Measurements from ENCODE around the gene ZNF408. TPM values are rescaled to one million over a fixed set of nuclear protein-coding genes. Genes with fewer than 3 reads are reported as not detected.
A peak's percentile ranks its signal among the peaks of the same experiment; 100 is the strongest.

The ZNF408 gene
- total and polyA plus RNA-seq, 2 of the 13 experiments (the other 11 are each of a cell fraction or from before 2014, with no cell fraction given): 11.2 to 12.5 TPM

DNA sequence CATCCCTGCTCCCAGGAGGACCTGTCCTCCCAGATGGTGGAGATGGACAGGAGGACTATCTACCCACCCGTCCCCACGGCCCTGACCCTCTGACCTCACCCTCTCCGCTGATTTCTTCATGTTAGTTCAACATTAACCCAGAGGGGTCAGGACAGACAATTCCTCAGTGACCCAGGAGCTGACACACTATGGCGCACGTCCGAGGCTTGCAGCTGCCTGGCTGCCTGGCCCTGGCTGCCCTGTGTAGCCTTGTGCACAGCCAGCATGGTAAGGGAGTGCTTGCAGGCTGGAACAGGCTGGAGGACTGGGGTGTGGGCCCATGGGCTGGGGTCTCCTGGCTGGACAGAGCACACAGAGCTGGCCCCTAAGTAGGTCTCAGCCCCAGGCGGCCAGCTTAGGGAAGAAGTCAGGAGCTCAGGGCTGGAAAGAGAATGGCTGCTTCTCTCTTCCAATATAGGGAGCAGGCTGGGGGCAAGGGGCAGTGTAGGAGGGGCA lies 18.3 kb downstream of the ZNF408 start, which contains the start of gene F2 (continued):
- TF ChIP-seq TAF15 (IDR thresholded peaks at IDR 0.05; ENCODE audit: low read depth, low read length, poor library complexity, severe bottlenecking) (no peak), ZNF235 (CRISPR knock-in tag; IDR thresholded peaks at IDR 0.05; ENCODE audit: borderline replicate concordance) (no peak), ZNF367 (CRISPR knock-in tag; IDR thresholded peaks at IDR 0.05; ENCODE audit: borderline replicate concordance) (no peak), ZNF577 (CRISPR knock-in tag; IDR thresholded peaks at IDR 0.05; ENCODE audit: borderline replicate concordance, low read depth) (no peak), FOXM1 (CRISPR knock-in tag; IDR thresholded peaks at IDR 0.05) (no peak), BRD4 (CRISPR knock-in tag; IDR thresholded peaks at IDR 0.05) (peak; percentile 100), SPEN (CRISPR knock-in tag; IDR thresholded peaks at IDR 0.05; ENCODE audit: low read depth) (peak; percentile 45; the same call in 1 of the 2 replicates), ZMYM4 (CRISPR knock-in tag; IDR thresholded peaks at IDR 0.05) (peak; percentile 58), ARNT (IDR thresholded peaks at IDR 0.05) (no peak), TCF12 (IDR thresholded peaks at IDR 0.05) (no peak), TCF12 (CRISPR knock-in tag; IDR thresholded peaks at IDR 0.05) (peak; percentile 84; the same call in 1 of the 2 replicates), ZNF891 (CRISPR knock-in tag; IDR thresholded peaks at IDR 0.05) (peak; percentile 81; the same call in 1 of the 2 replicates), ZNF589 (CRISPR knock-in tag; conservative IDR thresholded peaks at IDR 0.05) (0 out of 2 replicates have a peak, but pooled peaks have one; percentile 16), TAF1 (CRISPR knock-in tag; IDR thresholded peaks at IDR 0.05) (peak; percentile 98)
- TF ChIP-seq, protein P1, sequence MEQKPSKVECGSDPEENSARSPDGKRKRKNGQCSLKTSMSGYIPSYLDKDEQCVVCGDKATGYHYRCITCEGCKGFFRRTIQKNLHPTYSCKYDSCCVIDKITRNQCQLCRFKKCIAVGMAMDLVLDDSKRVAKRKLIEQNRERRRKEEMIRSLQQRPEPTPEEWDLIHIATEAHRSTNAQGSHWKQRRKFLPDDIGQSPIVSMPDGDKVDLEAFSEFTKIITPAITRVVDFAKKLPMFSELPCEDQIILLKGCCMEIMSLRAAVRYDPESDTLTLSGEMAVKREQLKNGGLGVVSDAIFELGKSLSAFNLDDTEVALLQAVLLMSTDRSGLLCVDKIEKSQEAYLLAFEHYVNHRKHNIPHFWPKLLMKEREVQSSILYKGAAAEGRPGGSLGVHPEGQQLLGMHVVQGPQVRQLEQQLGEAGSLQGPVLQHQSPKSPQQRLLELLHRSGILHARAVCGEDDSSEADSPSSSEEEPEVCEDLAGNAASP (CRISPR knock-in tag; IDR thresholded peaks at IDR 0.05; ENCODE audit: borderline replicate concordance): peak; percentile 96
- TF ChIP-seq, protein P2, sequence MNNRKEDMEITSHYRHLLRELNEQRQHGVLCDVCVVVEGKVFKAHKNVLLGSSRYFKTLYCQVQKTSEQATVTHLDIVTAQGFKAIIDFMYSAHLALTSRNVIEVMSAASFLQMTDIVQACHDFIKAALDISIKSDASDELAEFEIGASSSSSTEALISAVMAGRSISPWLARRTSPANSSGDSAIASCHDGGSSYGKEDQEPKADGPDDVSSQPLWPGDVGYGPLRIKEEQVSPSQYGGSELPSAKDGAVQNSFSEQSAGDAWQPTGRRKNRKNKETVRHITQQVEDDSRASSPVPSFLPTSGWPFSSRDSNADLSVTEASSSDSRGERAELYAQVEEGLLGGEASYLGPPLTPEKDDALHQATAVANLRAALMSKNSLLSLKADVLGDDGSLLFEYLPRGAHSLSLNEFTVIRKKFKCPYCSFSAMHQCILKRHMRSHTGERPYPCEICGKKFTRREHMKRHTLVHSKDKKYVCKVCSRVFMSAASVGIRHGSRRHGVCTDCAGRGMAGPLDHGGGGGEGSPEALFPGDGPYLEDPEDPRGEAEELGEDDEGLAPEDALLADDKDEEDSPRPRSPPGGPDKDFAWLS (CRISPR knock-in tag; IDR thresholded peaks at IDR 0.05; ENCODE audit: borderline replicate concordance): no peak
- TF ChIP-seq, protein P3, sequence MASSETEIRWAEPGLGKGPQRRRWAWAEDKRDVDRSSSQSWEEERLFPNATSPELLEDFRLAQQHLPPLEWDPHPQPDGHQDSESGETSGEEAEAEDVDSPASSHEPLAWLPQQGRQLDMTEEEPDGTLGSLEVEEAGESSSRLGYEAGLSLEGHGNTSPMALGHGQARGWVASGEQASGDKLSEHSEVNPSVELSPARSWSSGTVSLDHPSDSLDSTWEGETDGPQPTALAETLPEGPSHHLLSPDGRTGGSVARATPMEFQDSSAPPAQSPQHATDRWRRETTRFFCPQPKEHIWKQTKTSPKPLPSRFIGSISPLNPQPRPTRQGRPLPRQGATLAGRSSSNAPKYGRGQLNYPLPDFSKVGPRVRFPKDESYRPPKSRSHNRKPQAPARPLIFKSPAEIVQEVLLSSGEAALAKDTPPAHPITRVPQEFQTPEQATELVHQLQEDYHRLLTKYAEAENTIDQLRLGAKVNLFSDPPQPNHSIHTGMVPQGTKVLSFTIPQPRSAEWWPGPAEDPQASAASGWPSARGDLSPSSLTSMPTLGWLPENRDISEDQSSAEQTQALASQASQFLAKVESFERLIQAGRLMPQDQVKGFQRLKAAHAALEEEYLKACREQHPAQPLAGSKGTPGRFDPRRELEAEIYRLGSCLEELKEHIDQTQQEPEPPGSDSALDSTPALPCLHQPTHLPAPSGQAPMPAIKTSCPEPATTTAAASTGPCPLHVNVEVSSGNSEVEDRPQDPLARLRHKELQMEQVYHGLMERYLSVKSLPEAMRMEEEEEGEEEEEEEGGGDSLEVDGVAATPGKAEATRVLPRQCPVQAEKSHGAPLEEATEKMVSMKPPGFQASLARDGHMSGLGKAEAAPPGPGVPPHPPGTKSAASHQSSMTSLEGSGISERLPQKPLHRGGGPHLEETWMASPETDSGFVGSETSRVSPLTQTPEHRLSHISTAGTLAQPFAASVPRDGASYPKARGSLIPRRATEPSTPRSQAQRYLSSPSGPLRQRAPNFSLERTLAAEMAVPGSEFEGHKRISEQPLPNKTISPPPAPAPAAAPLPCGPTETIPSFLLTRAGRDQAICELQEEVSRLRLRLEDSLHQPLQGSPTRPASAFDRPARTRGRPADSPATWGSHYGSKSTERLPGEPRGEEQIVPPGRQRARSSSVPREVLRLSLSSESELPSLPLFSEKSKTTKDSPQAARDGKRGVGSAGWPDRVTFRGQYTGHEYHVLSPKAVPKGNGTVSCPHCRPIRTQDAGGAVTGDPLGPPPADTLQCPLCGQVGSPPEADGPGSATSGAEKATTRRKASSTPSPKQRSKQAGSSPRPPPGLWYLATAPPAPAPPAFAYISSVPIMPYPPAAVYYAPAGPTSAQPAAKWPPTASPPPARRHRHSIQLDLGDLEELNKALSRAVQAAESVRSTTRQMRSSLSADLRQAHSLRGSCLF (CRISPR knock-in tag; IDR thresholded peaks at IDR 0.05; ENCODE audit: borderline replicate concordance): no peak; the same call in 1 of the 2 replicates
- TF ChIP-seq, protein P4, sequence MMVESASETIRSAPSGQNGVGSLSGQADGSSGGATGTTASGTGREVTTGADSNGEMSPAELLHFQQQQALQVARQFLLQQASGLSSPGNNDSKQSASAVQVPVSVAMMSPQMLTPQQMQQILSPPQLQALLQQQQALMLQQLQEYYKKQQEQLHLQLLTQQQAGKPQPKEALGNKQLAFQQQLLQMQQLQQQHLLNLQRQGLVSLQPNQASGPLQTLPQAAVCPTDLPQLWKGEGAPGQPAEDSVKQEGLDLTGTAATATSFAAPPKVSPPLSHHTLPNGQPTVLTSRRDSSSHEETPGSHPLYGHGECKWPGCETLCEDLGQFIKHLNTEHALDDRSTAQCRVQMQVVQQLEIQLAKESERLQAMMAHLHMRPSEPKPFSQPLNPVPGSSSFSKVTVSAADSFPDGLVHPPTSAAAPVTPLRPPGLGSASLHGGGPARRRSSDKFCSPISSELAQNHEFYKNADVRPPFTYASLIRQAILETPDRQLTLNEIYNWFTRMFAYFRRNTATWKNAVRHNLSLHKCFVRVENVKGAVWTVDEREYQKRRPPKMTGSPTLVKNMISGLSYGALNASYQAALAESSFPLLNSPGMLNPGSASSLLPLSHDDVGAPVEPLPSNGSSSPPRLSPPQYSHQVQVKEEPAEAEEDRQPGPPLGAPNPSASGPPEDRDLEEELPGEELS (CRISPR knock-in tag; IDR thresholded peaks at IDR 0.05): peak; percentile 86; the same call in 1 of the 2 replicates
